ENCODE measurements around the gene PRAMEF17.
"Not testable (repeated sequence)": the region's sequence is repeated elsewhere in the genome, so short reads cannot be mapped to it uniquely, and the experiment has no call there.

PRAMEF17 gene, protein sequence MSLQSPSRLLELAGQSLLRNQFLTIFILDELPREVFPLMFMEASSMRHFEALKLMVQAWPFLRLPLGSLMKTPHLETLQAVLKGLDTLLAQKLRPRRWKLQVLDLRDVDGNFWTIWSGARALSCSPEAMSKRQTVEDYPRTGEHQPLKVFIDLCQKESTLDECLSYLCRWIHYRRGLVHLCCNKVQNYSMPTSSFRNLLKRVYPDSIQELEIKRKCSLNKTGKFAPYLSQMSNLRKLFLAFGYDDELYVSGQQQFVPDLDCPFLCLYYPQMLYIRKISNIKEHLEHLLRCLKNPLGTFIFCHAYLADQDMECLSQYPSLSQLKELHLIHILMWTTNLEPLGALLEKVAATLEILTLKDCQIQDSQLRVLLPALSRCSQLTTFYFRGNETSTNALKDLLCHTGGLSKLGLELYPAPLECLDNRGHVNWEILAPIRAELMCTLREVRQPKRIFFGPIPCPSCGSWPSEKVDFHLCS

DNA sequence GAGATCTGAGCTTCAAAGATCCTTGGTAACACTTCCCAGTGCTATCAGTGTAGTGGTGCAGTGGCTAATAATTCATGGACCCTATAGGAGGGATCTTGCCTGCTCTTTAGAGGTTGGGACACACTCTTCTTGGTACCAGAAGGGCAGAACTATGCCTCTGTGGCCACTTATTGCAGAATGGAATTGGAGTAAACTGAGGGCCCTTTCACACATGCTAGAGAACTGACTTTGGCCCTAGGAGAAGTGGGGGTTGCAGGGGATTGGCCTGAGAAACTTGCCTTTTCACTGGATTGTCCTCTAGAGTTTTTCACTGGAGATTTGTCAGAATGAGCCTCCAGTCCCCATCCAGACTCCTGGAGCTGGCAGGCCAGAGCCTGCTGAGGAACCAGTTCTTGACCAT is at the start of gene PRAMEF17:
Gene PRAMEF17 (plus strand): TSS at position 301 of the 400 bp plus-strand sequence. CDS start 26 bp downstream, at position 327.
- DNase-seq: not testable (repeated sequence)

DNA sequence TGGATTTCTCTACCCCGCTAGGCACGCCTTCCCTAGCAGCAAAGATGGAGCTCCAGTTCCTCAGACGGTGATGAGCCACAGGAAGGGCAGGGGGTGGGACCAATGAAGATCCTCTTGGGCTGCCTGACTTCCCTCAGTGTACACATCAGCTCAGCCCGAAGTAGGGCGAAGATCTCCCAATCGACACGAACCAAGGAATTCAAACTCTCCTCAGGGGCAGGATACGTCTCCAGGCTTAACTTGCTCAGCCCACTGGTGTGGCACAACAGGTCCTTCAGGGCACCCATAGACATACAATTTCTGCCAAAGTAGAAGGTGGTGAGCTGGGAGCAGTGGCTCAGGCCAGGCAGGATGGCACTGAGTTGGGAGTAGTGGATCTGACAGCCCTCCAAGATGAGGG is 46.9 kb upstream of the PRAMEF17 start:
- DNase-seq: not testable (repeated sequence)

GRCh38 chr1:13347034-13347433 is 42.4 kb upstream of the PRAMEF17 start, which contains the start of gene PRAMEF14:
TSS of gene PRAMEF14 (minus strand) at chr1:13347134. CDS start at chr1:13345314, 1,820 bp downstream.
- DNase-seq: not testable (repeated sequence)

GRCh38 chr1:13353476-13353875 is 36.0 kb upstream of the PRAMEF17 start:
- not testable (repeated sequence) for DNase-seq

DNA sequence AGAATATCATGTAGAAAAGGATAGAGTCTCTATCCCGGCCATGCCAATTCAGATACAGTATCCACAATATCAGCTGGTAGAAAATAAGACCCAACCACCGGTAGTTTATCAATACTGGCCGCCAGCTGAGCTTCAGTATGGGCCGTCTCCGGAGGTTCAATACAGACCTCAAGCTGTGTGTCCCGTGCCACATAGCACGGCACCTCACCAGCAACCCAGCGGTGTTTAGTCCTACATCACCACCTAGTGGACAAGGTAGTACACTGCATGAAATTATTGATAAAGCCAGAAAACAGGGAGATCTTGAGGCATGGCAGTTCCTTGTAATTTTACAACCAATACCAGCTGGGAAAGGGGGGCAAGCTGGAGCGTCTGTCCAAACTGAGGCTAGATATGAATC is 35.0 kb upstream of the PRAMEF17 start:
- not testable (repeated sequence) for DNase-seq

DNA sequence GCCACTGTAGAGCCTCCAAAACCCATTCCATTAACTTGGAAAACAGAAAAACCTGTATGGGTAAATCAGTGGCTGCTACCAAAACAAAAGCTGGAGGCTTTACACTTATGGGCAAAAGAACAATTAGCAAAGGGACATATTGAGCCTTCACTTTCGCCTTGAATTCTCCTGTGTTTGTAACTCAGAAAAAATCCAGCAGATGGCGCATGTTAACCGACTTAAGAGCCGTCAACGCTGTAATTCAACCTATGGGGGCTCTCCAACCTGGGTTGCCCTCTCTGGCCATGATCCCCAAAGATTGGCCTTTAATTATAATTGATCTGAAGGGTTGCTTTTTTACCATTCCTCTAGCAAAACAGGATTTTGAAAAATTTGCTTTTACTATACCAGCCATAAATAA is 32.7 kb upstream of the PRAMEF17 start:
- DNase-seq: peak; percentile 2

DNA sequence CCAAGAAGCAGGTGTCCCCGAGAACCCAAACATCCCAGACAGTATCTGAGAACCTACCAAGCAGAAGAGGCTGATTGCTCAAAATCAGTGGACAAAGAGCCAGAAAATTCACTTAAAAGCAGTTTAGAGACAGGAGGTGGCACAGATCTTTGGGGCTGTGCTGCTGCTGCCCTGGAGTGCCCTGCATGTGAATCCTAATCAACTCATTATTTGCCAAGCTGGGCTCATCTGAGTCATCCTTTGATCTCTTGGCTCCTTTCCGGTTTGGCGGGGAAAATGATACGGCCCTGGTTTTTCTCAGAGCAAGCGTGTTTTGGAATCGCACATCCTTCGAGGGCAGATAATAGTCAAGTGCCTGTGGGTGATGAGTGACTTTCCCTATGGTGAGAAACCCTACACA is 27.1 kb upstream of the PRAMEF17 start:
- not testable (repeated sequence) for DNase-seq

DNA sequence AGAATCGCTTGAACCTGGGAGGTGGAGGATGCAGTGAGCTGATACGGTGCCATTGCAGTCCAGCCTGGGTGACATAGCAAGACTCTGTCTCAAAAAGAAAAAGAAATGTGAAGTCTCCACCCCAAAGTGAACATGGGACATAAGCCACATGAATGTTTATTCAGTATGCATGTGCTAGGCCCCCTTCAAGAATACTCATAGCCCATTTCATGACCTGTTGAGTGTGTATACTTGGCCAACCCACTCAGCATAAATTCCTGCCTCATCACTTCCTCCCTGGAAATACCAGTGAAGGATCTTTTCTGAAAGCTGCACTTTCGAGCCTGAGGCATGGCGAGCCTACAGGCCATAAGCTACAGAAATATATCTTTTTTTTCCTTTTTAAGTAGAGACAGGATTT is 24.5 kb upstream of the PRAMEF17 start:
- DNase-seq: not testable (repeated sequence)

GRCh38 chr1:13366536-13366935 is 22.9 kb upstream of the PRAMEF17 start:
- DNase-seq: not testable (repeated sequence)

DNA sequence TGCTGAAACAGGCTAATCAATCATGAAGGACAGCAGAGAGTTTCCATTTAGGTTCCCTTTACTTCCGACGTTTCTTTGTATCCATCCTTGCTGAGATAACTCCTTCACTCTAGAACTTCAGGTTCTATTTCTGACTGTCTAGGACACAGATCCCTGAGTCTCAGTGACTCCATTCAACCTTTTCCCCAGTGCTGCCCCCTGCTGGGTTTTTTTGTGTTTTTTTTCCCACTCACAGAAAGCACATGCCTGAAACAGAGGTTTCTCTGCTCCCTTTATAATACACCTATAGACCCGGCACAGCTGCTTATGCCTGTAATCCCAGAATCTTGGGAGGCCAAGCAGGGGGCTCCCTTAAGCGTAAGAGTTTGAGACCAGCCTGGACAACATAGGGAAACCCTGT is 20.9 kb upstream of the PRAMEF17 start:
- DNase-seq: not testable (repeated sequence)

- DNase-seq: not testable (repeated sequence)
Observed at GRCh38 chr1:13378983-13379382, 10.4 kb upstream of the PRAMEF17 start.

DNA sequence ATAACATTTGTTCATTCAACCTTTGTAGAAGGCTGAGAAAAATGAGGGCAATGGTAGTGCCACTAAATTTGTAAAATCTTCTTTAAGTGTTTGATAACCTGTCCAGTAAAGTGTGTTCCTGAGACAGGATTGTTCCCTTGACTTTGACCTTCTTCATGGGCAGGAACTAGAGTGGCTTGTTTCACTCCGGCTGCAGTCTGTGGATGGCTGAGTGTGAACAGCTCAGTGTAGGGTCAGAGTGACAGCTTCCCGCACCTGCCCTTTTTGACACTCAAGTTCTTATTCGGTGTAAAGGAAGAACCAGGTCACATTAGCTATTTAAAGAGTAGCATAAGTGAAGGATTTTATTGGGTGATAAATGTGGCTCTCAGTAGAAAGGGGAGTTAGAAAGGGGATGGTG is 9.1 kb upstream of the PRAMEF17 start:
- not testable (repeated sequence) for DNase-seq

DNA sequence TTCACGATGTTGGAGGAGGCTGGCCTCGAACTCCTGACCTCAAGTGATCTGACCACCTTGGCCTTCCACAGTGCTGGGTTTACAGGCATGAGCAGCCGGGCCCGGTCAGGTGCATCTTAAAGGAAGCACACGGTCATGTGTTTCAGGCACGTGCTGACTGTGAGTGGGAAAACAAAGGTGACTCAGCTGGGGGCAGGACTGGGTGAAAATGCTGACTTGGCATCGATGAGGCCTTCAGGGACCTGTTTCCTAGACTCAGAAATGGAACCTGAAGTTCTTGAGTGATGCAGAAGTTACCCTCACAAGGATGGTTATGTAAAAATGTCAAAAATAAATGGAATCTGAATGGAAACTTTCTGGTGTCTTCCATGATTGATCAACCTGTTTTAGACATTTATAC is 3.6 kb downstream of the PRAMEF17 start:
- not testable (repeated sequence) for DNase-seq

- not testable (repeated sequence) for DNase-seq
Observed at GRCh38 chr1:13394761-13395160, 5.3 kb downstream of the PRAMEF17 start.

DNA sequence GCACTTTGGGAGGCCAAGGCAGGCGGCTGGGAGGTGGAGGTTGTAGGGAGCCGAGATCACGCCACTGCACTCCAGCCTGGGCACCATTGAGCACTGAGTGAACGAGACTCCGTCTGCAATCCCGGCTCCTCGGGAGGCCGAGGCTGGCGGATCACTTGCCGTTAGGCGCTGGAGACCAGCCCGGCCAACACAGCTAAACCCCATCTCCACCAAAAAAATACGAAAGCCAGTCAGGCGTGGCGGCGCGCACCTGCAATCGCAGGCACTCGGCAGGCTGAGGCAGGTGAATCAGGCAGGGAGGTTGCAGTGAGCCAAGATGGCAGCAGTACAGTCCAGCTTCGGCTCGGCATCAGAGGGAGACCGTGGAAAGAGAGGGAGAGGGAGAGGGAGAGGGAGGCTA is 5.9 kb downstream of the PRAMEF17 start:
- DNase-seq: not testable (repeated sequence)

DNA sequence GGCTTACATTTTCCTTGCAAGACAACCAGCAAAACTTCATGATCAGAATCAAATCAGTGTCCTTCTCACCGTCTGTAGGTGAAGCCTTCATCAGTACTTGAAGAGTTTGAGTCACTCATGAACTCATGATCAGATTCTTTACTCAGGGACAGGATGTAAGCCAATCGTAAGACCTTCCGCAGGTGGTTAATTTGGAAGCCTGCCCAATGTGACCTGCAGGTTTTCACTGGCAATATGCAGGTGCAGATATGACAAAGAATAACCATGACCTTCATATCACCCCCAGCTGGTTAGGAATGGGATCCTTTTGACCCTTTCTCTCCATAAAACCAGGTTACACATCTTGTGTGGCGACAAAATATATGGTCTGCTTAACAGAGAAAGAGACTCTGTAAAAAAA is 18.4 kb downstream of the PRAMEF17 start:
- no peak for DNase-seq

DNA sequence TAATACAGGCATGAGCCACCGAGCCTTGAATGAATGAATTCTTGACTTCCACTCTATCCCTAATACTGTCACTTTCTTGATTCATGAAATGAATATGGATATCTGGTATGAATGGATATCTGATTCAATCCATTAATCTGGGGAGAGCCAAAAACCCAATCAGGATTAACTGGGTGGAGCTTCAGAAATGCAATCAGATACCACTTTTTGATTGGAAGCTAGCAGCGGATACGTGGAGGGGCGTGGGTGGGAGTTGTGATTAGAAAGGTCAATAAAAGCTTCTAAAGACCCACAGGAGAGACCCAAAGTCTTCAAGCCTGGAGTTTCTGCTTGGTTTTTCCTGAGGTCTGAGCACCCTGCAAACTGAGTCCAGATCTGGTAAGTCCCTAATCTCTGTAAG is 20.7 kb downstream of the PRAMEF17 start, which contains the start of gene PRAMEF20:
Gene PRAMEF20 (plus strand): TSS at position 301 of the 400 bp plus-strand sequence. CDS start 5,905 bp downstream, outside the sequence.
- not testable (repeated sequence) for DNase-seq

DNA sequence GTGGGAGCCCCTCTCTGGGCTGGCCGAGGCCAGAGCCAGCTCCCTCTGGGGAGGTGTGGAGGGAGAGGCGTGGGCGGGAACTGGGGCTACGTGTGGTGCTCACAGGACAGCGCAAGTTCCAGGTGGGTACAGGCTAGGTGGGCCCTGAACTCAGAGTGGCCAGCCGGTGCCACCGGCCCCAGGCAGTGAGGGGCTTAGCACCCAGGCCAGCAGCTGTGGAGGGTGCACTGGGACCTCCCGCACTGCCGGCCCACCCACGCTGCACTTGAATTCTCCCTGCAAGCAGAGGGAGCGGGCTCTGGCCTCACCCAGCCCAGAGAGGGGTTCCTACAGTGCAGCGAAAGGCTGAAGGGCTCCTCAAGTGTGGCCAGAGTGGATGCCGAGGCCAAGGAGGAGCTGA is 41.1 kb downstream of the PRAMEF17 start:
- no peak for DNase-seq

DNA sequence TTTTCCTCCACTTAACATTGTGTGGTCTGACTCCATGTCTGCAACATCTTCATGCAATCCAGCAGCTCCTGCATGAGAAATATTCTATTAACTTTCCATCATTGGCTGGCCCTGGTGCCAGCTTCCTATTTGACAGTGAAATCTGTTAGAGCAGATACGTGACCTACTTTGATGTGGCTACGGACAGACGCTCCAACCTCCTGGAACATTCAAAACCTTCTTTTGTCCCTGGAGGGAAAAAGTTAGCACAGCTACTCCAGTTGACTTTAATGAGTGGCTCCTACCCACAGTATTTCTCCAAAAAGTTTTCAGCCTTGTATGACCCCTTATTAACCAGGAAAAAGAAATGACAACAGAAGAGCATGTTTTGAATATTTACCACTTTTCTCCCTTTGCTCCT is 42.8 kb downstream of the PRAMEF17 start:
- no peak for DNase-seq

GRCh38 chr1:13433694-13434358 is 44.4 kb downstream of the PRAMEF17 start:
- DNase-seq: not testable (repeated sequence)

- DNase-seq: no peak
Observed at GRCh38 chr1:13435458-13435857, 46.0 kb downstream of the PRAMEF17 start.

GRCh38 chr1:13439104-13439783 is 49.8 kb downstream of the PRAMEF17 start:
- not testable (repeated sequence) for DNase-seq

Measured in CD4-positive, alpha-beta T cell treated with Interferon gamma for 1 hour (primary cell).